Muscle of back (tissue), 11 donors: ENCODE measurements around the gene MED12L. TPM values are rescaled to one million over a fixed set of nuclear protein-coding genes. Genes with fewer than 3 reads are reported as not detected.

Experiments used
- DNase-seq, 3 donors: peaks; one replicate each; pipeline versions ENCODE4 v3.0.0 to v3.0.0-alpha.2; 2013
- polyA plus RNA-seq, 10 donors: library from polyadenylated mRNA; unstranded; fragments of 120-200 nt; gene quantifications; one replicate each; pipeline ENCODE4 v1.2.1, GENCODE V29; 2013; ENCODE audit not compliant: insufficient read length in 10 of 10

MED12L gene
- polyA plus RNA-seq, 10 donors, result 6.4 to 10.2 (median 7.7) TPM

- no peak for DNase-seq
These were observed 325.6 kb downstream of the MED12L start for GRCh38 chr3:151410891-151411559.

GRCh38 chr3:151412989-151413388 lies 327.5 kb downstream of the MED12L start:
- no peak for DNase-seq

- DNase-seq, result no peak
These were observed 329.8 kb downstream of the MED12L start for GRCh38 chr3:151415289-151415688.

- DNase-seq, result no peak
These were observed 334.3 kb downstream of the MED12L start for GRCh38 chr3:151419806-151420205.

- no peak for DNase-seq
These were observed 336.5 kb downstream of the MED12L start for GRCh38 chr3:151421938-151422337.

- DNase-seq, result no peak
These were observed 337.6 kb downstream of the MED12L start for GRCh38 chr3:151423091-151423490.

GRCh38 chr3:151425627-151426340 lies 340.3 kb downstream of the MED12L start:
- peak in 1 of 3 donors; percentile 26 for DNase-seq

GRCh38 chr3:151426341-151426657 lies 340.8 kb downstream of the MED12L start:
- no peak for DNase-seq

GRCh38 chr3:151428386-151428785 lies 342.9 kb downstream of the MED12L start:
- DNase-seq, result no peak

- DNase-seq, result no peak
These were observed 345.5 kb downstream of the MED12L start for GRCh38 chr3:151430821-151431484.

GRCh38 chr3:151431940-151432339 lies 346.5 kb downstream of the MED12L start:
- DNase-seq, result no peak

- DNase-seq, result no peak
These were observed 347.3 kb downstream of the MED12L start for GRCh38 chr3:151432616-151433372.

GRCh38 chr3:151434151-151434890 lies 348.9 kb downstream of the MED12L start:
- DNase-seq, result peak in 1 of 3 donors; percentile 70

GRCh38 chr3:151436675-151437446 lies 351.4 kb downstream of the MED12L start:
- no peak for DNase-seq

- DNase-seq, result no peak
These were observed 352.4 kb downstream of the MED12L start for GRCh38 chr3:151437906-151438305.

- peak; percentile 65 to 81 (median 67) for DNase-seq
These were observed 354.2 kb downstream of the MED12L start for GRCh38 chr3:151439652-151440125.

GRCh38 chr3:151440940-151441339 lies 355.5 kb downstream of the MED12L start:
- DNase-seq, result no peak

GRCh38 chr3:151443583-151443982 lies 358.1 kb downstream of the MED12L start:
- DNase-seq, result no peak

- peak in 1 of 3 donors; percentile 59 for DNase-seq
These were observed 360.0 kb downstream of the MED12L start for GRCh38 chr3:151445273-151446001.

- DNase-seq, result no peak
These were observed 360.5 kb downstream of the MED12L start for GRCh38 chr3:151446002-151446340.
